ENCODE data around the gene USH1C. TPM values are rescaled to one million over a fixed set of nuclear protein-coding genes. Genes with fewer than 3 reads are reported as not detected.

Gene USH1C
- total and polyA plus RNA-seq, 2 of the 13 experiments (the other 11 are each of a cell fraction or from before 2014, with no cell fraction given), result not detected

GRCh38 chr11:17563961-17564686 lies 19.9 kb upstream of the USH1C start (continued):
- TF ChIP-seq GABPA (IDR thresholded peaks at IDR 0.05; ENCODE audit: low read depth, low read length) (no peak), GABPA (CRISPR knock-in tag; IDR thresholded peaks at IDR 0.05; ENCODE audit: low read depth) (no peak), ZNF724P (CRISPR knock-in tag; IDR thresholded peaks at IDR 0.05; ENCODE audit: borderline replicate concordance) (no peak), ZUFSP (CRISPR knock-in tag; IDR thresholded peaks at IDR 0.05; ENCODE audit: borderline replicate concordance) (no peak), ZMYM2 (CRISPR knock-in tag; IDR thresholded peaks at IDR 0.05) (no peak), ZNF468 (CRISPR knock-in tag; IDR thresholded peaks at IDR 0.05) (no peak), ZNF672 (CRISPR knock-in tag; IDR thresholded peaks at IDR 0.05) (no peak), FOXO4 (CRISPR knock-in tag; conservative IDR thresholded peaks at IDR 0.05) (no peak), TSC22D2 (CRISPR knock-in tag; IDR thresholded peaks at IDR 0.05; ENCODE audit: borderline replicate concordance) (no peak), ZXDC (CRISPR knock-in tag; IDR thresholded peaks at IDR 0.05) (no peak), ZNF451 (CRISPR knock-in tag; IDR thresholded peaks at IDR 0.05) (no peak), ZNF770 (CRISPR knock-in tag; IDR thresholded peaks at IDR 0.05) (no peak), TFDP2 (CRISPR knock-in tag; IDR thresholded peaks at IDR 0.05) (no peak), ZNF670 (CRISPR knock-in tag; IDR thresholded peaks at IDR 0.05; ENCODE audit: borderline replicate concordance) (no peak)
